Mesenchymal stem cell (in vitro differentiated cells and primary cell): ENCODE measurements around the gene ATG2A.

Source experiments
- DNase-seq: peaks from one replicate; pipeline ENCODE4 v3.0.0-alpha.2; 2013
- H2AFZ ChIP-seq: one replicate; pipeline ENCODE4 v1.6.1; 2013; ENCODE audit warnings: low read depth, mild to moderate bottlenecking, control low read depth, inconsistent platforms, low read length, moderate library complexity
- H2AK5ac ChIP-seq: 2 replicates; pipeline ENCODE4 v1.6.1; 2013; ENCODE audit warnings: low read length, moderate library complexity, mild to moderate bottlenecking, inconsistent platforms; ENCODE audit not compliant: severe bottlenecking
- H2BK120ac ChIP-seq: one replicate; pipeline ENCODE4 v1.6.1; 2013; ENCODE audit warnings: low read depth, mild to moderate bottlenecking, inconsistent platforms, low read length, moderate library complexity
- H2BK12ac ChIP-seq, 2 experiments: one replicate each; pipeline ENCODE4 v1.6.1; 2013; ENCODE audit warnings: inconsistent platforms in 2 of 2, low read length in 2 of 2, mild to moderate bottlenecking in 2 of 2, moderate library complexity in 2 of 2, control low read depth in 1 of 2
- H2BK15ac ChIP-seq: one replicate; pipeline ENCODE4 v1.6.1; 2013; ENCODE audit warnings: mild to moderate bottlenecking, low read depth, inconsistent platforms; ENCODE audit not compliant: poor library complexity, severe bottlenecking
- H2BK5ac ChIP-seq: 2 replicates; pipeline ENCODE4 v1.6.1; 2013; ENCODE audit warnings: low read depth, mild to moderate bottlenecking, low read length, control low read depth, inconsistent platforms; ENCODE audit not compliant: poor library complexity, severe bottlenecking
- H3K14ac ChIP-seq, 2 experiments: one replicate each; pipeline ENCODE4 v1.6.1; 2013; ENCODE audit warnings: inconsistent platforms in 2 of 2, low read length in 2 of 2, control low read depth in 1 of 2, mild to moderate bottlenecking in 1 of 2, moderate library complexity in 1 of 2
- H3K18ac ChIP-seq, 2 experiments: one replicate each; pipeline ENCODE4 v1.6.1; 2013; ENCODE audit warnings: inconsistent platforms in 2 of 2, low read length in 2 of 2, control low read depth in 1 of 2, low read depth in 1 of 2, mild to moderate bottlenecking in 1 of 2
- H3K23ac ChIP-seq, 2 experiments: one replicate each; pipeline ENCODE4 v1.6.1; 2013; ENCODE audit warnings: inconsistent platforms in 2 of 2, low read length in 2 of 2, mild to moderate bottlenecking in 2 of 2, moderate library complexity in 2 of 2, control low read depth in 1 of 2
- H3K27ac ChIP-seq: 2 replicates; pipeline ENCODE4 v1.5.1; 2013; ENCODE audit warnings: mild to moderate bottlenecking, moderate library complexity, low read length, control low read depth, inconsistent platforms; ENCODE audit not compliant: poor library complexity, severe bottlenecking
- H3K27me3 ChIP-seq, 2 experiments: 2 replicates each; pipeline versions ENCODE4 v1.6.1 to v1.7.0; 2013; ENCODE audit warnings: low read length in 2 of 2, mild to moderate bottlenecking in 2 of 2, moderate library complexity in 2 of 2, control low read depth in 1 of 2, inconsistent platforms in 1 of 2; ENCODE audit not compliant: control insufficient read depth in 1 of 2, insufficient read depth in 1 of 2
- H3K36me3 ChIP-seq, 2 experiments: 2 replicates each; pipeline versions ENCODE4 v1.6.1 to v1.7.0; 2013; ENCODE audit warnings: low read length in 2 of 2, control low read depth in 1 of 2, inconsistent platforms in 1 of 2, low read depth in 1 of 2, mild to moderate bottlenecking in 1 of 2; ENCODE audit not compliant: insufficient read depth in 2 of 2, control insufficient read depth in 1 of 2
- H3K4ac ChIP-seq, 2 experiments: one replicate each; pipeline ENCODE4 v1.6.1; 2013; ENCODE audit warnings: inconsistent platforms in 2 of 2, low read length in 2 of 2, mild to moderate bottlenecking in 2 of 2, moderate library complexity in 2 of 2, control low read depth in 1 of 2, low read depth in 1 of 2
- H3K4me1 ChIP-seq: 2 replicates; pipeline ENCODE4 v1.6.1; 2013; ENCODE audit warnings: low read depth, low read length, control low read depth; ENCODE audit not compliant: control insufficient read depth, insufficient read depth
- H3K4me2 ChIP-seq: 2 replicates; pipeline ENCODE4 v1.6.1; 2013; ENCODE audit warnings: low read length, mild to moderate bottlenecking, inconsistent platforms; ENCODE audit not compliant: poor library complexity, severe bottlenecking
- H3K4me3 ChIP-seq, 2 experiments: 2 replicates each; pipeline versions ENCODE4 v1.5.1 to v1.7.0; 2013; ENCODE audit warnings: low read length in 2 of 2, mild to moderate bottlenecking in 2 of 2, control low read depth in 1 of 2, low read depth in 1 of 2; ENCODE audit not compliant: insufficient read depth in 1 of 2
- H3K79me1 ChIP-seq: replicated peaks from 2 replicates; pipeline ENCODE4 v1.6.1; 2013; ENCODE audit warnings: mild to moderate bottlenecking, control low read depth, low read length, inconsistent platforms; ENCODE audit not compliant: poor library complexity, severe bottlenecking
- H3K9ac ChIP-seq: 2 replicates; pipeline ENCODE4 v1.7.0; 2013; ENCODE audit warnings: mild to moderate bottlenecking, low read length, moderate library complexity
- H3K9me3 ChIP-seq: 2 replicates; pipeline ENCODE4 v1.7.0; 2013; ENCODE audit warnings: mild to moderate bottlenecking, low read length; ENCODE audit not compliant: control insufficient read depth
- H4K8ac ChIP-seq: one replicate; pipeline ENCODE4 v1.6.1; 2013; ENCODE audit warnings: inconsistent platforms, mild to moderate bottlenecking, low read length, moderate library complexity
- H4K91ac ChIP-seq: one replicate; pipeline ENCODE4 v1.6.1; 2013; ENCODE audit warnings: mild to moderate bottlenecking, low read length, inconsistent platforms
- WGBS: methylation state at CpG from one replicate; pipeline ENCODE4 v1.1.7; 2013; ENCODE audit warnings: mixed read lengths; 5-methylcytosine and 5-hydroxymethylcytosine counted together

The ATG2A gene

DNA sequence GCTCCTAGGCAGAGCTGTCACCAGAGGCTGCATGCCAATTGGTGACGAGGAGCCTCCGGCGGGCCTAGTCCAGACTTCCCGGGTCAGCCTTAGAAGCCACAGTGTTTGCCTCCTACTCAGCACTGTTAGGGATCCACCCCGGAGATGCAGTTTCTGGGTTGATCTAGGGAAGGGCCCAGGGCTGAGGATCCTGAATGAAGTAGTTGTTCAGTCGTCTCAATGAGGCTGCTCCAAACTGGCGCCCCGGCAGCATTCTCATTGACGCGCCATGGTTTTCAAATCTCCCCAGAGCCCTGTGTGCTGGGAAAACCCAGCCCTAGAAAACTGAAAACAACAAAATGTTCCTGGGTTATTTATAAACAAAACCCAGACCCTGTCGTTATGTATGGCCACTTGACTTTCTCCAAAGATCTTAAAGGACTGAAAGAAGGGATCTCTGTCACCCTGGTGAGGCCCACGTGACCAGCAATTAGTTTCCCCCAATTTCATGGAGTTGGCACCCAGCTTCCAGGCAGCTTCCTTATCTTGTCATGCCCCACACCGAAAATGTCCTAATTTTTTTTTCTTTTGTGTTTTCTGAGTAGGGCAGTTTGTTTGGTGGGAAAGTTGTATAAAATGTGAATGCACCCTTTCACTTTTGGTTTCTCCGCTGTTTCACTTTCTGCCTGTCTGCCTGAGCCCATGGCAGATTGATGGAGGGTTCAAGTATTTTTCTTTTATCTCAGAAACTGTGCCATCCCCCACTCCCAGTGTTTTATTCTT is 36.6 kb downstream of the ATG2A start:
- Histone ChIP-seq H2AFZ (no peak overlapping the region), H3K4me3 (no peak overlapping the region), H3K14ac (no peak overlapping the region), H3K36me3 (peaks cover 0 to 4% of the 10 kb centered on the region in 2 experiments), H3K79me1 (peaks cover 3% of the 10 kb centered on the region), H3K4me1 (peaks cover 21% of the 10 kb centered on the region), H3K9ac (peak overlapping the region; percentile 81), H4K91ac (no peak overlapping the region), H3K9me3 (no peaks in the 10 kb centered on the region), H3K27ac (no peak overlapping the region), H3K18ac (no peak overlapping the region), H2AK5ac (no peak overlapping the region), H3K4me2 (no peak overlapping the region), H4K8ac (no peak overlapping the region), H3K23ac (no peak overlapping the region), H3K27me3 (no peaks in the 10 kb centered on the region), H2BK120ac (no peak overlapping the region), H3K4ac (no peak overlapping the region), H2BK15ac (no peak overlapping the region), H2BK12ac (peak overlapping the region in 1 of 2 experiments; percentile 35), H2BK5ac (no peak overlapping the region)
- WGBS, result 72% methylated on average over 14 of the region's 14 CpGs
- DNase-seq, result peak; percentile 85

DNA sequence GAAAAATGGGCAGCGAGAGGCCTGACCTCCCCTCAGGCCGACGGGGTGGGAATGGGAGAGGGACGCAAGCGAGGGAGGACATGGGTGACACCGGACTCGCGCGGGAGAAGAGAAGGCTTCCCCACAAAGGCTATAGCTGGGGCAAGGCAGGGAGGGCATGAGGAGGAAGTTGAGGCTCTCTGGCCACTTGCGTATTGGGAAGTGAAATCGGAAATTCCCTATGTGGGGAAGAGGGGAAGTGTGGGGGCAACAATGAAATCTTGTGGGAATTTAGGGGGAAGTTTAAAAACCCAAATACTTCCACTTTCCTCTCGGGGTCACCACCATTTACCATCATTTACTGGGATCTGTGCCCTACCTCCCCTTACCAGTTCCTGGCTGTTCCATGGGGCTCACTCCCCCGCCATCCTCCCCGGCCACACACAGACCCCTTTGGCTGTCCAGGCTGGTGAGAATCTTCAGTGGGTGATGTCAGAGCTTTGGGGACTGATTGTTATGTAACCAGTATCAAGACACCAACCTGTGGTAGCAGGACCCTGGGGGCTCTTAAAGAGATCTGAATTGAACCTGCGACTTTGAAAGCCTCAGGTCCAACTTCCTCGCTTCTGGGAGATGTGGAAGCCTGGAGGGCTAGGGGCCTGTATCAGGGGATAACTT is 37.6 kb downstream of the ATG2A start:
- Histone ChIP-seq H3K36me3 (peaks cover 7 to 10% of the 10 kb centered on the region in 2 experiments), H3K18ac (peak overlapping the region; percentile 72 to 93), H4K91ac (peak overlapping the region; percentile 64), H3K79me1 (peaks cover 3% of the 10 kb centered on the region), H3K23ac (peak overlapping the region in 1 of 2 experiments; percentile 29), H4K8ac (peak overlapping the region; percentile 45), H3K4ac (peak overlapping the region; percentile 27 to 68), H2BK15ac (peak overlapping the region; percentile 52), H2BK5ac (no peak overlapping the region), H2BK120ac (peak overlapping the region; percentile 80), H3K9ac (peak overlapping the region; percentile 91), H3K27me3 (no peaks in the 10 kb centered on the region), H3K14ac (peak overlapping the region in 1 of 2 experiments; percentile 80), H3K4me1 (peaks cover 26% of the 10 kb centered on the region), H3K4me2 (peak overlapping the region; percentile 64), H3K9me3 (no peaks in the 10 kb centered on the region), H2BK12ac (peak overlapping the region; percentile 5 to 69), H3K4me3 (peak overlapping the region; percentile 78 to 88), H2AFZ (peak overlapping the region; percentile 63), H2AK5ac (peak overlapping the region; percentile 50), H3K27ac (peak overlapping the region; percentile 7)
- peak; percentile 47 for DNase-seq
- 30% methylated on average over 14 of the region's 16 CpGs for WGBS

GRCh38 chr11:64878494-64879243 is 38.3 kb downstream of the ATG2A start, which contains the start of gene EHD1:
Gene EHD1 (minus strand): TSS chr11:64878621. CDS start chr11:64878464, 157 bp downstream.
- H3K4me2 ChIP-seq, result peak within 1 kb of the TSS; percentile 85
- peaks cover 28% of the 10 kb centered on the region for H3K4me1 ChIP-seq
- H3K36me3 ChIP-seq, result peaks cover 10 to 13% of the 10 kb centered on the region in 2 experiments
- under 1% methylated on average over 50 of the region's 75 CpGs for WGBS
- H2BK5ac ChIP-seq, result no peak within 1 kb of the TSS
- peak within 1 kb of the TSS; percentile 68 to 95 for H3K4ac ChIP-seq
- peak within 1 kb of the TSS; percentile 72 to 93 for H3K18ac ChIP-seq
- H3K4me3 ChIP-seq, result peak within 1 kb of the TSS; percentile 80 to 100
- DNase-seq, result peak; percentile 97
- peak within 1 kb of the TSS in 1 of 2 experiments; percentile 99 for H3K14ac ChIP-seq
- peak within 1 kb of the TSS; percentile 80 for H2BK120ac ChIP-seq
- H3K27me3 ChIP-seq, result no peaks in the 10 kb centered on the region
- peak within 1 kb of the TSS; percentile 92 for H3K9ac ChIP-seq
- peak within 1 kb of the TSS; percentile 50 for H2AK5ac ChIP-seq
- peak within 1 kb of the TSS; percentile 71 for H3K27ac ChIP-seq
- peak within 1 kb of the TSS; percentile 31 to 95 for H2BK12ac ChIP-seq
- H2BK15ac ChIP-seq, result peak within 1 kb of the TSS; percentile 73
- H3K79me1 ChIP-seq, result peaks cover 3% of the 10 kb centered on the region
- H4K8ac ChIP-seq, result peak within 1 kb of the TSS; percentile 45
- H3K9me3 ChIP-seq, result no peaks in the 10 kb centered on the region
- peak within 1 kb of the TSS in 1 of 2 experiments; percentile 96 for H3K23ac ChIP-seq
- H2AFZ ChIP-seq, result peak within 1 kb of the TSS; percentile 63
- peak within 1 kb of the TSS; percentile 89 for H4K91ac ChIP-seq
